GM19023 (cell line): ENCODE results near the gene ALAS1.
"Not testable (repeated sequence)": the region's sequence is repeated elsewhere in the genome, so short reads cannot be mapped to it uniquely, and the experiment has no call there.

Experiments
- ATAC-seq: cut with Tn5 transposase; IDR thresholded peaks from one replicate; pipeline ENCODE4 v1.9.1; 2021; ENCODE audit warnings: mild to moderate bottlenecking, moderate library complexity; ENCODE audit not compliant: unreplicated experiment

Gene ALAS1

GRCh38 chr3:52176951-52177700 is 20.8 kb upstream of the ALAS1 start:
- ATAC-seq, result no peak

GRCh38 chr3:52177701-52178042 is 20.3 kb upstream of the ALAS1 start:
- ATAC-seq, result no peak

GRCh38 chr3:52178126-52178525 is 19.8 kb upstream of the ALAS1 start:
- ATAC-seq, result not testable (repeated sequence)

- no peak for ATAC-seq
Observed at GRCh38 chr3:52178537-52178936, 19.4 kb upstream of the ALAS1 start.

GRCh38 chr3:52181543-52181942 is 16.4 kb upstream of the ALAS1 start:
- ATAC-seq, result no peak

GRCh38 chr3:52182196-52182595 is 15.8 kb upstream of the ALAS1 start:
- no peak for ATAC-seq

- no peak for ATAC-seq
Observed at GRCh38 chr3:52182691-52183090, 15.3 kb upstream of the ALAS1 start.

- ATAC-seq, result no peak
Observed at GRCh38 chr3:52183786-52184445, 14.0 kb upstream of the ALAS1 start.

- no peak for ATAC-seq
Observed at GRCh38 chr3:52184690-52185089, 13.3 kb upstream of the ALAS1 start.

GRCh38 chr3:52185311-52185710 is 12.6 kb upstream of the ALAS1 start:
- no peak for ATAC-seq

GRCh38 chr3:52185837-52186236 is 12.1 kb upstream of the ALAS1 start:
- ATAC-seq, result no peak

GRCh38 chr3:52186729-52187128 is 11.2 kb upstream of the ALAS1 start:
- ATAC-seq, result no peak

GRCh38 chr3:52188556-52188955 is 9.4 kb upstream of the ALAS1 start:
- no peak for ATAC-seq

- ATAC-seq, result no peak
Observed at GRCh38 chr3:52190294-52191074, 7.5 kb upstream of the ALAS1 start.

GRCh38 chr3:52191663-52192062 is 6.3 kb upstream of the ALAS1 start:
- ATAC-seq, result no peak

- ATAC-seq, result no peak
Observed at GRCh38 chr3:52193065-52193464, 4.9 kb upstream of the ALAS1 start.

- ATAC-seq, result no peak
Observed at GRCh38 chr3:52194485-52195290, 3.3 kb upstream of the ALAS1 start.

GRCh38 chr3:52195291-52195597 is 2.7 kb upstream of the ALAS1 start:
- no peak for ATAC-seq

- ATAC-seq, result no peak
Observed at GRCh38 chr3:52195823-52196331, 2.1 kb upstream of the ALAS1 start.

- no peak for ATAC-seq
Observed at GRCh38 chr3:52196977-52197376, 983 bp upstream of the ALAS1 start.

- ATAC-seq, result no peak
Observed at GRCh38 chr3:52197499-52197841, 490 bp upstream of the ALAS1 start.
